ENCODE results near the gene ERBB3.
"Not testable (repeated sequence)": the region's sequence is repeated elsewhere in the genome, so short reads cannot be mapped to it uniquely, and the experiment has no call there.

Gene ERBB3

GRCh38 chr12:56110571-56110970, 30.6 kb downstream of the ERBB3 start:
- no peak for DNase-seq (ENCODE audit: low read depth in 2 of 3, low spot score in 1 of 3)

GRCh38 chr12:56114084-56114483, 34.1 kb downstream of the ERBB3 start:
- no peak for DNase-seq (ENCODE audit: low read depth in 2 of 3, low spot score in 1 of 3)

- DNase-seq (ENCODE audit: low read depth in 2 of 3, low spot score in 1 of 3), result no peak
These were observed 35.4 kb downstream of the ERBB3 start for GRCh38 chr12:56115329-56115728.

- DNase-seq (ENCODE audit: low read depth in 2 of 3, low spot score in 1 of 3), result peak; percentile 88 to 95 (median 88)
These were observed 36.5 kb downstream of the ERBB3 start, which contains the start of gene RPL41 for GRCh38 chr12:56116267-56117081. TSS of gene RPL41 (plus strand) at chr12:56116633.

- DNase-seq (ENCODE audit: low read depth in 2 of 3, low spot score in 1 of 3), result not testable (repeated sequence)
These were observed 37.2 kb downstream of the ERBB3 start for GRCh38 chr12:56117082-56117706.

- DNase-seq (ENCODE audit: low read depth in 2 of 3, low spot score in 1 of 3), result peak; percentile 97 to 99 (median 98)
These were observed 38.1 kb downstream of the ERBB3 start, which contains the start of gene ZC3H10 for GRCh38 chr12:56117778-56118687. TSS of gene ZC3H10 (plus strand) at chr12:56118266. CDS start at chr12:56120563, 2,297 bp downstream.

DNA sequence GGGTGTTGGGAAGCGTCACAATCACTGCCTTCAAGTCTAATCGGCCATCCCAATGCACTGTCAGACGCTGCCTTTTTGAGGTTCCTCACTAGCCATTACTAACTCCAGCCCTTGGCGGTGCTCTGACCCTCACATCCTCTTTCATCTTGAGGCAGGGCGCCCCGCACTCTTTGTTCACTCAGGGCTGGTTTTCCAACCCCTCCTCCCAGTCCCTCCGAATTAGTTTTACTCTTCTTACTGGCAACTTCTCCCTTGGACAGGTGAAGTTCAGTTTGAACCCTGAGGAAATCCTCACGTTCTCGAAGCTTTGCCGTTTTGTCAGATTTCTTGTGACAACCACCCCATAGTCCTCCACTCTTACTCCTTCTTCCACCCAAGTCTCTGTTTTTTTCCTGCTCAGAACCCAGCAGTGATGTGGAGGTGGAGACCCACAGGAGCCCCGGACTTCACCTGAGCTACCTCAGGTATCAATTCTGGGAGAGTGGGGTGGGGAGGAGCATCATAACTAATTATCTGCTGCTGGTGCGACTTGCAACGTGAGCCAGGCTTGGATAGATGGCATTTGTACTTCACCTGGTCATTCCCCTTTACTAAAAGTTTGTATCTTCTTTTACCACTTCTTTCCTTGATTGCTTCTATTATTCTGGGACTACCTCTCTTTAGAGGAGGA, 38.9 kb downstream of the ERBB3 start:
- no peak for DNase-seq (ENCODE audit: low read depth in 2 of 3, low spot score in 1 of 3)

DNA sequence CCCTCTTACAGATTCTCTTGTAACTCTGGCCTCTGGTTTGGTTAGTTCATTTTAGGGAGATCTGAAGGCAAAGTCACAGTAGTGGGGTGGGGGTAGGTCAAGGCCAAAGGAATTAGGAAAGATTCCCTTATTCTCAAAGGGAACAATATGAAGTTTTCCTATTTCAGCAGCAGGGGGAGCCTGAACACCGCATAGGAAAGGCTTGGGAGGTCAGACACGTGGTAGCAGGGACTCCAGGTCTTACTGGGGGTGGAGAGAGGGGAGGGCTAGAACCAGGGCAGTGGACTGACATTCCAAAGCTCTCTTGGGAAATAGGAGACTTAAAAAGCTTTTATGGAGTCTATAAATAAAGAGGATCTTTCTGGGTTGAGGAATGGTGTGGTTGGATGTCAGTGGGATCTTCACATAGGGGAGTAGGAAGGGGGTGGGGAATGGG, 39.4 kb downstream of the ERBB3 start:
- DNase-seq (ENCODE audit: low read depth in 2 of 3, low spot score in 1 of 3), result peak in 2 of 3 donors; percentile 42 to 62

DNA sequence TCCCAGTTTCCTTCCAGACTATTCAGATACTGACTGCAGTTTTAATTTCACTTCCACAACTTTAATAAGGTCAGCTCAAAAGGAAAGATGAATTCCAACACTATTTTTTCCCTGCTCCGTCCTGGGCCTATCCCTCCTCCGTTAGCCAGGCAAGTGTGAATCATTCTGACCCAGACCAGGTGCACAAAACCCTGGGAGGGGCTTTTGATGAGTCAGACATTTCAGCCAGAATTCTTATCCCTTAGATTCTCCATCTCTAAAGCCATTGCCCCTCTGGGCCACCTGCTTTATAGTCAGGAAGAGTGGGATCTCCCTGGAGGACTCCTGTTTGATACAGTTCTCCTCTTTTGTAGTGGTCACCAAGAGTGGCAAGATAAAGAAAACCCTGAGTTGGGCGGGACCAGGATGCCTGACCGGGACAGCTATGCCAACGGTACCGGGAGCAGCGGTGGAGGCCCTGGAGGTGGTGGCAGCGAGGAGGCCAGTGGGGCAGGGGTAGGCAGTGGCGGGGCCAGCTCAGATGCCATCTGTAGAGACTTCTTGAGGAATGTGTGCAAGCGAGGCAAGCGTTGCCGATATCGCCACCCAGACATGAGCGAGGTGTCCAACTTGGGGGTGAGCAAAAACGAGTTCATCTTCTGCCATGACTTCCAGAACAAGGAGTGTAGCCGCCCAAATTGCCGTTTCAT, 40.3 kb downstream of the ERBB3 start:
- no peak for DNase-seq (ENCODE audit: low read depth in 2 of 3, low spot score in 1 of 3)

DNA sequence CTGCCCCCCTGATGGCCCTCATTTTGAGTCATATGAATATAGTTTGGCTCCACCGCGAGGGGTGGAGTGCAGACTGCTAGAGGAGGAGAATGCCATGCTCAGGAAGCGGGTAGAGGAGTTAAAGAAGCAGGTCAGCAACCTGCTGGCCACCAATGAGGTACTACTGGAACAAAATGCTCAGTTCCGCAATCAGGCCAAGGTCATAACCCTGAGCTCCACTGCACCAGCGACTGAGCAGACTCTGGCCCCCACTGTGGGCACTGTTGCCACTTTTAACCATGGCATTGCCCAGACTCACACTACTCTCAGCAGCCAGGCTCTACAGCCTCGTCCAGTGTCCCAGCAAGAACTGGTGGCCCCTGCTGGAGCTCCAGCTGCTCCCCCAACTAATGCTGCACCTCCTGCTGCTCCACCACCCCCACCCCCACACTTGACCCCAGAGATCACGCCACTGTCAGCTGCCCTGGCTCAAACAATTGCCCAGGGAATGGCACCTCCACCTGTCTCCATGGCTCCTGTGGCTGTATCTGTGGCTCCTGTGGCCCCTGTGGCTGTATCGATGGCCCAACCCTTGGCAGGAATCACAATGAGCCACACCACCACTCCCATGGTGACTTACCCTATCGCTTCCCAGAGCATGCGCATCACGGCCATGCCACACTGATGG, 41.4 kb downstream of the ERBB3 start:
- DNase-seq (ENCODE audit: low read depth in 2 of 3, low spot score in 1 of 3), result no peak

GRCh38 chr12:56122637-56123036, 42.7 kb downstream of the ERBB3 start:
- no peak for DNase-seq (ENCODE audit: low read depth in 2 of 3, low spot score in 1 of 3)

DNA sequence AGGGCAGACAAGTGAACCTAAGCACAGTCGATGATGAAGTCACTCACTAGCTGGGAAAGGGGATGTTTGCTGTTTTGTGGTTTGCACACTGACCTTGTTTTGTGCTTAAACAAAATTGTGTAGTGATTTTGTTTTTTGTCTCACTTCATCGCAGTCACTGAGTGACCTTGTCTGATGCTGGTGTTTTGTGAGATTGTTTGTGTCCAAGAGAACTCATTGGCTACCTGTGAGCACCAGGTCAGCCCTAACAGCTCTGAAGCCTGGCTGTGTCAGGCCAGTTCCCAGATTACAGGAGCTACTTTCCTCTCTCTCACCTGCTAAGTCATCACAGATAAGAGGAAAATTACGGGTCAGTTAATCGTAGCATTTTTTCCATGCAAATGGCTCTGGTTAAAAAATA, 44.2 kb downstream of the ERBB3 start:
- DNase-seq (ENCODE audit: low read depth in 2 of 3, low spot score in 1 of 3), result no peak

- no peak for DNase-seq (ENCODE audit: low read depth in 2 of 3, low spot score in 1 of 3)
These were observed 46.8 kb downstream of the ERBB3 start for GRCh38 chr12:56126732-56127239.

GRCh38 chr12:56127485-56127887, 47.5 kb downstream of the ERBB3 start:
- no peak for DNase-seq (ENCODE audit: low read depth in 2 of 3, low spot score in 1 of 3)

GRCh38 chr12:56127888-56128669, 48.1 kb downstream of the ERBB3 start, which contains the start of gene ESYT1:
TSS of gene ESYT1 (plus strand) at chr12:56128267. CDS start at chr12:56128320, 53 bp downstream.
- DNase-seq (ENCODE audit: low read depth in 2 of 3, low spot score in 1 of 3), result peak; percentile 95 to 98 (median 96)

- DNase-seq (ENCODE audit: low read depth in 2 of 3, low spot score in 1 of 3), result peak in 2 of 3 donors; percentile 15 to 22
These were observed 48.8 kb downstream of the ERBB3 start for GRCh38 chr12:56128670-56129205.

- DNase-seq (ENCODE audit: low read depth in 2 of 3, low spot score in 1 of 3), result peak in 2 of 3 donors; percentile 32 to 49
These were observed 49.4 kb downstream of the ERBB3 start for GRCh38 chr12:56129206-56129941.
